HCT116 (cell line): ENCODE results near the gene ST7L. TPM values are rescaled to one million over a fixed set of nuclear protein-coding genes. Genes with fewer than 3 reads are reported as not detected.

ENCODE experiments used
- ATAC-seq: fragments of 200-7000 bp; cut with Tn5 transposase; 2 replicates; pipeline ENCODE4 v1.9.1; 2020; ENCODE audit warnings: mild to moderate bottlenecking, moderate library complexity
- BruUV-seq: library from RNA; stranded (reverse); fragments of 400-500 nt; replicated peaks from 2 replicates; lab custom pipeline; 2021; lab: Mats Ljungman, UMichigan
- CTCF ChIA-PET: fragments of 300-600 bp; sonication (Branson Sonifier 250); formaldehyde crosslinking; loops from one replicate; lab custom pipeline; 2021; ENCODE audit warnings: antibody characterized with exemption; lab: Charles Lee
- POLR2A ChIA-PET: fragments of 300-600, 350-600 bp; sonication (Branson Sonifier 250); formaldehyde crosslinking; loops from one replicate; lab custom pipeline; 2021; ENCODE audit warnings: antibody characterized with exemption; lab: Charles Lee
- RAD21 ChIA-PET, 2 experiments: fragments of 300-600 bp; sonication (Branson Sonifier 250); formaldehyde crosslinking; loops; one replicate each; lab custom pipeline; 2023; ENCODE audit warnings: low total read pairs in 2 of 2; ENCODE audit not compliant: uncharacterized antibody in 2 of 2, unreplicated experiment in 2 of 2, low non-redundant PET in 1 of 2; lab: Charles Lee
- DNase-seq: peaks from one replicate; pipeline ENCODE4 v3.0.0-alpha.2; 2010; ENCODE audit warnings: low read depth, low spot score
- H2AFZ ChIP-seq: fragments of 200-600 bp; shearing (Covaris generic), sonication (generic); 2 replicates; pipeline ENCODE4 v1.6.1; 2017; ENCODE audit warnings: low read depth, mixed run types, mixed read lengths, antibody characterized with exemption, low read length; ENCODE audit not compliant: poor library complexity, severe bottlenecking
- H3K27ac ChIP-seq: 2 replicates; pipeline ENCODE4 v1.5.1; 2012; ENCODE audit warnings: low read depth, low read length
- H3K27me3 ChIP-seq: fragments of 200-600 bp; sonication (generic); 2 replicates; pipeline ENCODE4 v1.6.1; 2016; ENCODE audit warnings: mixed run types, low read length, mixed read lengths; ENCODE audit not compliant: insufficient read depth
- H3K36me3 ChIP-seq, 2 experiments: fragments of 200-500 bp in 1 of 2; fragments of 200-600 bp in 1 of 2; sonication (Bioruptor generic) in 1 of 2; sonication (generic) in 1 of 2; 2 replicates each; pipeline versions ENCODE4 v1.5.1 to v1.6.1; 2014 to 2016; ENCODE audit warnings: low read length in 2 of 2, inconsistent platforms in 1 of 2, mixed read lengths in 1 of 2, mixed run types in 1 of 2; ENCODE audit not compliant: insufficient read depth in 2 of 2, control insufficient read depth in 1 of 2
- H3K4me1 ChIP-seq, 2 experiments: fragments of 200-600 bp in 1 of 2; sonication (generic) in 1 of 2; 2 replicates each; pipeline versions ENCODE4 v1.5.1 to v1.6.1; 2012 to 2017; ENCODE audit warnings: low read length in 2 of 2, inconsistent platforms in 1 of 2, mild to moderate bottlenecking in 1 of 2, mixed read lengths in 1 of 2, mixed run types in 1 of 2, moderate library complexity in 1 of 2; ENCODE audit not compliant: insufficient read depth in 2 of 2, control insufficient read depth in 1 of 2
- H3K4me2 ChIP-seq: fragments of 200-600 bp; sonication (generic); 2 replicates; pipeline ENCODE4 v1.6.1; 2017; ENCODE audit warnings: mixed run types, low read length, mixed read lengths
- H3K4me3 ChIP-seq, 2 experiments: fragments of 200-600 bp in 1 of 2; sonication (generic) in 1 of 2; replicated peaks in 1 of 2; 2 replicates each; pipeline ENCODE4 v1.5.1; 2011 to 2016; ENCODE audit warnings: low read length in 2 of 2, control low read depth in 1 of 2, low read depth in 1 of 2, mild to moderate bottlenecking in 1 of 2, mixed read lengths in 1 of 2, mixed run types in 1 of 2
- H3K79me2 ChIP-seq: fragments of 200-600 bp; sonication (generic); 2 replicates; pipeline ENCODE4 v1.6.1; 2017; ENCODE audit warnings: mild to moderate bottlenecking, mixed run types, low read length, moderate library complexity, mixed read lengths; ENCODE audit not compliant: insufficient read depth
- H3K9ac ChIP-seq: fragments of 200-600 bp; sonication (generic); 2 replicates; pipeline ENCODE4 v1.6.1; 2016; ENCODE audit warnings: low read length, mixed read lengths
- H3K9me2 ChIP-seq: fragments of 200-600 bp; sonication (generic), shearing (Covaris generic); 2 replicates; pipeline ENCODE4 v1.6.1; 2017; ENCODE audit warnings: mixed run types, mild to moderate bottlenecking, moderate library complexity; ENCODE audit not compliant: insufficient read depth
- H3K9me3 ChIP-seq, 2 experiments: fragments of 200-500 bp in 1 of 2; fragments of 200-600 bp in 1 of 2; sonication (Bioruptor generic) in 1 of 2; sonication (generic) in 1 of 2; 2 replicates each; pipeline ENCODE4 v1.6.1; 2014 to 2017; ENCODE audit warnings: low read length in 2 of 2, mixed read lengths in 2 of 2, inconsistent platforms in 1 of 2, low read depth in 1 of 2, mild to moderate bottlenecking in 1 of 2, mixed run types in 1 of 2, moderate library complexity in 1 of 2; ENCODE audit not compliant: control insufficient read depth in 1 of 2, insufficient read depth in 1 of 2
- H4K20me1 ChIP-seq: fragments of 200-600 bp; sonication (generic), shearing (Covaris generic); 2 replicates; pipeline ENCODE4 v1.6.1; 2017; ENCODE audit warnings: mixed run types, mild to moderate bottlenecking, moderate library complexity; ENCODE audit not compliant: insufficient read depth
- CEBPB ChIP-seq: IDR thresholded peaks from 2 replicates; pipeline ENCODE4 v1.6.1; 2012; ENCODE audit warnings: low read depth
- JUND ChIP-seq: IDR thresholded peaks from 2 replicates; pipeline ENCODE4 v1.6.1; 2012
- POLR2A ChIP-seq: IDR thresholded peaks from 2 replicates; pipeline ENCODE4 v1.7.0; 2011; ENCODE audit warnings: borderline replicate concordance; ENCODE audit not compliant: insufficient read depth, insufficient read length; ENCODE audit errors: extremely low read depth
- SIN3A ChIP-seq: IDR thresholded peaks from 2 replicates; pipeline ENCODE4 v1.6.1; 2012; ENCODE audit warnings: low read depth
- SP1 ChIP-seq: IDR thresholded peaks from 2 replicates; pipeline ENCODE4 v1.6.1; 2012; ENCODE audit warnings: low read depth
- SRF ChIP-seq: IDR thresholded peaks from 2 replicates; pipeline ENCODE4 v1.6.1; 2012; ENCODE audit warnings: low read depth
- ZFX ChIP-seq: fragments of 450-650 bp; IDR thresholded peaks from 2 replicates; pipeline ENCODE4 v1.6.1; 2017
- ZNF274 ChIP-seq: fragments of 200-500 bp; sonication (Bioruptor generic); IDR thresholded peaks from 2 replicates; pipeline ENCODE4 v1.6.1; 2014; ENCODE audit warnings: mild to moderate bottlenecking, low read depth, low read length, inconsistent platforms
- intact Hi-C: fragments of 100-400 bp; cut with micrococcal nuclease; formaldehyde crosslinking; loops from 2 replicates; pipeline ENCODE4 v1.10.0; 2022
- total RNA-seq: library from RNA; stranded (reverse); gene quantifications from one replicate; pipeline ENCODE4 v1.2.1, GENCODE V29; 2021; ENCODE audit not compliant: unreplicated experiment
- TF ChIP-seq, protein P1 (sequence below): IDR thresholded peaks from 2 replicates; pipeline ENCODE4 v1.6.1; 2012; ENCODE audit warnings: low read depth

Gene ST7L
- total RNA-seq, 1 experiment from 2014 or later, result 19.9 TPM

DNA sequence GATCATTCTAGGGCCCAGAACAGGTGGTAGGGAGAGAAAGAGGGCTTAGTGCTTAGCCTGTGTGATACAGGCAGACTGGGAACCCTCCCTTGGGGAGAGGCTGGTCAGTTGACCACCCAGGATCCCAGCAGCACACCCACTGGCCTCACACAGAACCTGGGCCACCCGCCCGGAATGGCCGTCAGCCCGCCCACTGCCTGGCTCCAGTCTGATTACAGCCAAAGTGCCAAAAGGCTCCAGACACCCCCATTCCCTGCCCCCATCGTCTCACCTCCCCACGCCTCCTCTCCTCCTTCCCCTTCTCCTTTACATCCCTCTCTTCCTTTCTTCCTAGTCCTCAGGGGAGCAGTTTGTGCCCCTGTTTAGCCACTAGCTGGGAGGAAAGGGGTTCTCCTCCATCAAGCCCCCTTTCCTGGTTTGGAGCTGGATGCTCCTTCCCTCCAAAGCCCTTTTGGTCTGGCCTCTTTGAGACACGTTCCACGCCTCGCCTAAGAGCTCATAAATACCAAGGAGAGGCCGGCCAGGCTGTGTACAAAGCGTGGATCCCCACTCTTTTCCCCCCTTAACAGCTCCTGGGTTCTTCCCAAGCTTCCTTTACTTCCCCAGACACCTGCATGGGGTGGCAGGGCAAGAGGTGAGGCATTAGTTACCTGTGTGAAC lies 114.8 kb downstream of the ST7L start:
- no peak for TF ChIP-seq ZFX
- TF ChIP-seq SP1, result no peak
- no peak for TF ChIP-seq CEBPB
- TF ChIP-seq JUND, result no peak
- TF ChIP-seq, protein P1, sequence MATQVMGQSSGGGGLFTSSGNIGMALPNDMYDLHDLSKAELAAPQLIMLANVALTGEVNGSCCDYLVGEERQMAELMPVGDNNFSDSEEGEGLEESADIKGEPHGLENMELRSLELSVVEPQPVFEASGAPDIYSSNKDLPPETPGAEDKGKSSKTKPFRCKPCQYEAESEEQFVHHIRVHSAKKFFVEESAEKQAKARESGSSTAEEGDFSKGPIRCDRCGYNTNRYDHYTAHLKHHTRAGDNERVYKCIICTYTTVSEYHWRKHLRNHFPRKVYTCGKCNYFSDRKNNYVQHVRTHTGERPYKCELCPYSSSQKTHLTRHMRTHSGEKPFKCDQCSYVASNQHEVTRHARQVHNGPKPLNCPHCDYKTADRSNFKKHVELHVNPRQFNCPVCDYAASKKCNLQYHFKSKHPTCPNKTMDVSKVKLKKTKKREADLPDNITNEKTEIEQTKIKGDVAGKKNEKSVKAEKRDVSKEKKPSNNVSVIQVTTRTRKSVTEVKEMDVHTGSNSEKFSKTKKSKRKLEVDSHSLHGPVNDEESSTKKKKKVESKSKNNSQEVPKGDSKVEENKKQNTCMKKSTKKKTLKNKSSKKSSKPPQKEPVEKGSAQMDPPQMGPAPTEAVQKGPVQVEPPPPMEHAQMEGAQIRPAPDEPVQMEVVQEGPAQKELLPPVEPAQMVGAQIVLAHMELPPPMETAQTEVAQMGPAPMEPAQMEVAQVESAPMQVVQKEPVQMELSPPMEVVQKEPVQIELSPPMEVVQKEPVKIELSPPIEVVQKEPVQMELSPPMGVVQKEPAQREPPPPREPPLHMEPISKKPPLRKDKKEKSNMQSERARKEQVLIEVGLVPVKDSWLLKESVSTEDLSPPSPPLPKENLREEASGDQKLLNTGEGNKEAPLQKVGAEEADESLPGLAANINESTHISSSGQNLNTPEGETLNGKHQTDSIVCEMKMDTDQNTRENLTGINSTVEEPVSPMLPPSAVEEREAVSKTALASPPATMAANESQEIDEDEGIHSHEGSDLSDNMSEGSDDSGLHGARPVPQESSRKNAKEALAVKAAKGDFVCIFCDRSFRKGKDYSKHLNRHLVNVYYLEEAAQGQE, result no peak
- ChIA-PET CTCF (interaction anchor here (1.1 kb wide), 1 partner anchor 113 kb away, joined by 3 read pairs; no protein-coding TSS in a partner anchor), POLR2A (interaction anchor here (0.7 kb wide), 1 partner anchor 200 kb away, joined by 6 read pairs; no protein-coding TSS in a partner anchor), RAD21 (no interaction called here)
- Histone ChIP-seq H3K9me2 (no peaks in the 10 kb centered on the region), H3K4me1 (peaks cover 9 to 24% of the 10 kb centered on the region in 2 experiments; a peak in 3 of 4 replicates), H3K36me3 (no peaks in the 10 kb centered on the region), H3K27me3 (no peaks in the 10 kb centered on the region), H3K9ac (no peak overlapping the region), H3K9me3 (no peaks in the 10 kb centered on the region), H3K4me2 (no peak overlapping the region), H4K20me1 (no peaks in the 10 kb centered on the region), H3K79me2 (no peaks in the 10 kb centered on the region), H2AFZ (no peak overlapping the region), H3K4me3 (no peak overlapping the region), H3K27ac (no peak overlapping the region)
- DNase-seq, result no peak
- intact Hi-C loops, result loop anchor here (10.0 kb wide), 1 partner anchor 111 kb away; the partner anchor contains the start of genes CAPZA1 and ST7L
- ATAC-seq, result no peak
- no TSS peak for BruUV-seq

DNA sequence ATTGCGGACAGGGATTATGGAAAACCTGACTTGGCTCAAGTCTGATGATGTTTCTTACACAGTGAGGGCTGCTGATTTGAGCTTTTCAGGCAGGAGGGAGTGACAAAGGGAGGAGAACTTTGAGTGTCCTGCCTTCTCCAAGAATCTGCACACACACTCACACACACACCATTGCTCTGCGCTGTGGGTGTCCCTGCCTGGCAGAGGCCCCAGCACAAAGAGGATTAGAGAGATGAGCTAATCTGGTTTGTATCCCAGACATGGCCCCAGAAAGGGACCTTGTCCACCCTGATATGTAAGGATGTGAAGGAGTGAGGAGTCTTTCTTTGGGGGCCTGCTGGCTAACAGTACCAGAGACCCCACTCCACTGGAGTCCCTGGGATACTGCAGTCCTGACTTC lies 116.1 kb downstream of the ST7L start:
- no peak overlapping the region for H3K4me2 ChIP-seq
- H3K4me3 ChIP-seq, result no peak overlapping the region
- ChIA-PET RAD21 (no interaction called here), POLR2A (no interaction called here), CTCF (interaction anchor here (1.7 kb wide), 1 partner anchor 111 kb away, joined by 11 read pairs; no protein-coding TSS in a partner anchor)
- no peaks in the 10 kb centered on the region for H3K9me2 ChIP-seq
- no peaks in the 10 kb centered on the region for H4K20me1 ChIP-seq
- no peaks in the 10 kb centered on the region for H3K36me3 ChIP-seq
- H3K79me2 ChIP-seq, result no peaks in the 10 kb centered on the region
- no peak overlapping the region for H2AFZ ChIP-seq
- intact Hi-C loops, result loop anchor here (10.0 kb wide), 1 partner anchor 112 kb away; the partner anchor contains the start of genes CAPZA1 and ST7L
- no peaks in the 10 kb centered on the region for H3K27me3 ChIP-seq
- no peak overlapping the region for H3K9ac ChIP-seq
- DNase-seq (no peak), ATAC-seq (no peak)
- no peaks in the 10 kb centered on the region for H3K9me3 ChIP-seq
- H3K27ac ChIP-seq, result no peak overlapping the region
- no TSS peak for BruUV-seq
- H3K4me1 ChIP-seq, result peaks cover 4 to 12% of the 10 kb centered on the region in 2 experiments; a peak in 3 of 4 replicates
- no peak for TF ChIP-seq SP1
- TF ChIP-seq SRF, result no peak
- no peak for TF ChIP-seq JUND
- TF ChIP-seq POLR2A, result no peak
- TF ChIP-seq ZNF274, result no peak
- TF ChIP-seq, protein P1, result no peak
- TF ChIP-seq SIN3A, result no peak
